Activated T-helper 1 cell treated with anti-CD3 and anti-CD28 coated beads, Interleukin-2, amount 50 U/mL, for 16 hours (primary cell): ENCODE measurements around the gene ADAMTS20.
"Not testable (repeated sequence)": the region's sequence is repeated elsewhere in the genome, so short reads cannot be mapped to it uniquely, and the experiment has no call there.

ENCODE experiments used
- DNase-seq, 2 donors: peaks; one replicate each; pipeline ENCODE4 v3.0.0-alpha.2; 2020; ENCODE audit warnings: low read depth in 1 of 2, low spot score in 1 of 2

Gene ADAMTS20

GRCh38 chr12:43361031-43361710 lies 190.8 kb downstream of the ADAMTS20 start:
- DNase-seq: no peak

GRCh38 chr12:43360001-43360400 lies 192.0 kb downstream of the ADAMTS20 start:
- DNase-seq: not testable (repeated sequence)

GRCh38 chr12:43357141-43357540 lies 194.9 kb downstream of the ADAMTS20 start:
- DNase-seq: no peak

GRCh38 chr12:43352001-43352400 lies 200.0 kb downstream of the ADAMTS20 start:
- DNase-seq: no peak

GRCh38 chr12:43349863-43350262 lies 202.1 kb downstream of the ADAMTS20 start:
- DNase-seq: no peak

- no peak for DNase-seq
Measured at GRCh38 chr12:43348221-43348620, 203.8 kb downstream of the ADAMTS20 start.

- no peak for DNase-seq
Measured at GRCh38 chr12:43347026-43347425, 205.0 kb downstream of the ADAMTS20 start.

GRCh38 chr12:43345023-43345422 lies 207.0 kb downstream of the ADAMTS20 start:
- DNase-seq: no peak

- DNase-seq: not testable (repeated sequence)
Measured at GRCh38 chr12:43341785-43342313, 210.2 kb downstream of the ADAMTS20 start.

- DNase-seq: no peak
Measured at GRCh38 chr12:43338848-43339526, 213.0 kb downstream of the ADAMTS20 start.

GRCh38 chr12:43337571-43338444 lies 214.2 kb downstream of the ADAMTS20 start:
- DNase-seq: no peak

- no peak for DNase-seq
Measured at GRCh38 chr12:43336962-43337555, 214.9 kb downstream of the ADAMTS20 start.

GRCh38 chr12:43333644-43334043 lies 218.4 kb downstream of the ADAMTS20 start:
- DNase-seq: no peak

GRCh38 chr12:43332977-43333640 lies 218.9 kb downstream of the ADAMTS20 start:
- no peak for DNase-seq

GRCh38 chr12:43331935-43332334 lies 220.1 kb downstream of the ADAMTS20 start:
- DNase-seq: no peak

- DNase-seq: no peak
Measured at GRCh38 chr12:43329375-43329774, 222.6 kb downstream of the ADAMTS20 start.

GRCh38 chr12:43325786-43326185 lies 226.2 kb downstream of the ADAMTS20 start:
- DNase-seq: no peak

- no peak for DNase-seq
Measured at GRCh38 chr12:43320281-43320680, 231.7 kb downstream of the ADAMTS20 start.

- DNase-seq: no peak
Measured at GRCh38 chr12:43318021-43318420, 234.0 kb downstream of the ADAMTS20 start.

- no peak for DNase-seq
Measured at GRCh38 chr12:43317156-43317555, 234.8 kb downstream of the ADAMTS20 start.

GRCh38 chr12:43316520-43316919 lies 235.5 kb downstream of the ADAMTS20 start:
- DNase-seq: no peak
